Neural crest cell (in vitro differentiated cells): Measurements from ENCODE around the gene NADK. TPM values are rescaled to one million over a fixed set of nuclear protein-coding genes. Genes with fewer than 3 reads are reported as not detected.
"Not testable (repeated sequence)": the region's sequence is repeated elsewhere in the genome, so short reads cannot be mapped to it uniquely, and the experiment has no call there.

Experiments used
- DNase-seq: peaks from one replicate; pipeline ENCODE4 v3.0.0; 2021; ENCODE audit warnings: low read depth, mixed read lengths, low spot score
- H3K27ac Mint-ChIP-seq: one replicate; pipeline ENCODE4 v1.8.0; 2021; ENCODE audit warnings: mild to moderate bottlenecking, mixed read lengths; ENCODE audit not compliant: unreplicated experiment
- H3K27me3 Mint-ChIP-seq: 2 replicates; pipeline ENCODE4 v1.8.0; 2021; ENCODE audit warnings: low read depth, mild to moderate bottlenecking, mixed read lengths
- H3K36me3 Mint-ChIP-seq: 2 replicates; pipeline ENCODE4 v1.8.0; 2021; ENCODE audit warnings: low read depth, mild to moderate bottlenecking, mixed read lengths
- H3K4me1 Mint-ChIP-seq: 2 replicates; pipeline ENCODE4 v1.8.0; 2021; ENCODE audit warnings: mixed read lengths
- H3K4me3 Mint-ChIP-seq: one replicate; pipeline ENCODE4 v1.8.0; 2021; ENCODE audit warnings: mild to moderate bottlenecking, mixed read lengths
- H3K9me3 Mint-ChIP-seq: 2 replicates; pipeline ENCODE4 v1.8.0; 2021; ENCODE audit warnings: mixed read lengths
- CTCF ChIP-seq: fragments of 200-600 bp; sonication (generic); conservative IDR thresholded peaks from 2 replicates; pipeline ENCODE4 v1.5.0; 2021; ENCODE audit warnings: antibody characterized with exemption, mild to moderate bottlenecking
- total RNA-seq: library from RNA; stranded (reverse); gene quantifications from 2 replicates; pipeline ENCODE4 v1.2.1, GENCODE V29; 2021

The NADK gene
- total RNA-seq, 1 donor from 2014 or later = 88.4 TPM

- no peak for DNase-seq
- no peaks in the 10 kb centered on the region for H3K27me3 Mint-ChIP-seq
- H3K36me3 Mint-ChIP-seq = peaks cover 3% of the 10 kb centered on the region
- H3K9me3 Mint-ChIP-seq = no peaks in the 10 kb centered on the region
- no peak for TF ChIP-seq CTCF
- H3K27ac Mint-ChIP-seq = no peak overlapping the region
- peaks cover 6% of the 10 kb centered on the region for H3K4me1 Mint-ChIP-seq
- H3K4me3 Mint-ChIP-seq = no peak overlapping the region
Observed at GRCh38 chr1:1753607-1754005, 24.7 kb downstream of the NADK start.

GRCh38 chr1:1752636-1753606 is 25.3 kb downstream of the NADK start:
- Mint-ChIP-seq H3K9me3 (no peaks in the 10 kb centered on the region), H3K27me3 (no peaks in the 10 kb centered on the region), H3K27ac (peak overlapping the region; percentile 50), H3K36me3 (peaks cover 3% of the 10 kb centered on the region), H3K4me3 (no peak overlapping the region), H3K4me1 (peaks cover 9% of the 10 kb centered on the region)
- no peak for TF ChIP-seq CTCF
- DNase-seq = no peak

GRCh38 chr1:1752190-1752589 is 26.1 kb downstream of the NADK start:
- no peak overlapping the region for H3K4me3 Mint-ChIP-seq
- peak overlapping the region; percentile 50 for H3K27ac Mint-ChIP-seq
- H3K27me3 Mint-ChIP-seq = no peaks in the 10 kb centered on the region
- DNase-seq = no peak
- peaks cover 9% of the 10 kb centered on the region for H3K4me1 Mint-ChIP-seq
- H3K36me3 Mint-ChIP-seq = peaks cover 3% of the 10 kb centered on the region
- H3K9me3 Mint-ChIP-seq = no peaks in the 10 kb centered on the region
- TF ChIP-seq CTCF = no peak

- not testable (repeated sequence) for H3K27ac Mint-ChIP-seq, H3K4me1 Mint-ChIP-seq, H3K27me3 Mint-ChIP-seq, H3K4me3 Mint-ChIP-seq, H3K9me3 Mint-ChIP-seq, H3K36me3 Mint-ChIP-seq, DNase-seq
Observed at GRCh38 chr1:1749941-1750340, 28.3 kb downstream of the NADK start.

GRCh38 chr1:1748686-1749321 is 29.5 kb downstream of the NADK start:
- TF ChIP-seq CTCF = no peak
- Mint-ChIP-seq H3K27ac (no peak overlapping the region), H3K4me1 (peaks cover 8% of the 10 kb centered on the region), H3K27me3 (no peaks in the 10 kb centered on the region), H3K4me3 (peak overlapping the region; percentile 67), H3K9me3 (no peaks in the 10 kb centered on the region), H3K36me3 (no peaks in the 10 kb centered on the region)
- no peak for DNase-seq

- not testable (repeated sequence) for DNase-seq, H3K9me3 Mint-ChIP-seq, H3K36me3 Mint-ChIP-seq, H3K27ac Mint-ChIP-seq, H3K27me3 Mint-ChIP-seq, H3K4me1 Mint-ChIP-seq, H3K4me3 Mint-ChIP-seq
Observed at GRCh38 chr1:1746566-1746909, 31.7 kb downstream of the NADK start.

GRCh38 chr1:1745651-1746565 is 32.4 kb downstream of the NADK start:
- not testable (repeated sequence) for H3K4me1 Mint-ChIP-seq, H3K36me3 Mint-ChIP-seq, H3K9me3 Mint-ChIP-seq, H3K27me3 Mint-ChIP-seq
- peak; percentile 69 for DNase-seq
- Mint-ChIP-seq H3K27ac (peak overlapping the region; percentile 97), H3K4me3 (peak overlapping the region; percentile 79)

- not testable (repeated sequence) for H3K27ac Mint-ChIP-seq, DNase-seq
- H3K4me3 Mint-ChIP-seq = peak overlapping the region; percentile 67
Observed at GRCh38 chr1:1742529-1742928, 35.7 kb downstream of the NADK start.

GRCh38 chr1:1741013-1741412 is 37.3 kb downstream of the NADK start:
- H3K27ac Mint-ChIP-seq, DNase-seq, H3K27me3 Mint-ChIP-seq, H3K9me3 Mint-ChIP-seq, H3K4me3 Mint-ChIP-seq, H3K36me3 Mint-ChIP-seq, H3K4me1 Mint-ChIP-seq: not testable (repeated sequence)

More at GRCh38 chr1:1742529-1742928, 35.7 kb downstream of the NADK start:
- H3K36me3 Mint-ChIP-seq, H3K9me3 Mint-ChIP-seq, H3K27me3 Mint-ChIP-seq, H3K4me1 Mint-ChIP-seq: not testable (repeated sequence)
